Tibial artery (tissue), 4 donors: Measurements from ENCODE around the gene AXIN2.

Experiments used
- DNase-seq, 2 donors: peaks; one replicate each; pipeline ENCODE4 v3.0.0-alpha.2; 2019
- H3K27ac ChIP-seq, 2 donors: fragments of 200-600 bp; sonication (generic) in 1 of 2; 1 replicate in 1 of 2; 2 replicates in 1 of 2; pipeline ENCODE4 v1.5.1; 2018 to 2019; ENCODE audit warnings: mild to moderate bottlenecking in 1 of 2
- H3K27me3 ChIP-seq, 2 donors: fragments of 200-600 bp; sonication (generic) in 1 of 2; one replicate each; pipeline versions ENCODE4 v1.5.1 to v1.6.0; 2016 to 2019
- H3K36me3 ChIP-seq, 3 donors: fragments of 200-600 bp; sonication (generic) in 2 of 3; one replicate each; pipeline ENCODE4 v1.5.1; 2016 to 2019; ENCODE audit warnings: mild to moderate bottlenecking in 2 of 3
- H3K4me1 ChIP-seq, 4 donors: fragments of 200-600 bp; sonication (generic) in 2 of 4; 1 replicate in 3 of 4; 2 replicates in 1 of 4; pipeline ENCODE4 v1.5.1; 2016 to 2019
- H3K4me3 ChIP-seq, 2 donors: fragments of 200-600 bp; sonication (generic) in 1 of 2; 1 replicate in 1 of 2; 2 replicates in 1 of 2; pipeline ENCODE4 v1.5.1; 2018 to 2019; ENCODE audit warnings: mild to moderate bottlenecking in 2 of 2
- H3K9me3 ChIP-seq, 3 donors: fragments of 200-600 bp; sonication (generic) in 1 of 3; one replicate each; pipeline ENCODE4 v1.5.1; 2016 to 2019
- CTCF ChIP-seq, 2 experiments: fragments of 200-600 bp in 1 of 2; fragments of 450-650 bp in 1 of 2; IDR thresholded peaks; one replicate each; pipeline ENCODE4 v1.5.1; 2017 to 2019; ENCODE audit warnings: antibody characterized with exemption in 2 of 2, mild to moderate bottlenecking in 1 of 2, moderate library complexity in 1 of 2
- intact Hi-C: fragments of 100-400 bp; cut with DNase I; formaldehyde crosslinking; loops from one replicate; pipeline ENCODE4 v1.15.0; 2023; ENCODE audit warnings: low total_unique reads

Gene AXIN2

GRCh38 chr17:65531256-65532100 is 30.0 kb downstream of the AXIN2 start:
- no peaks in the 10 kb centered on the region for H3K9me3 ChIP-seq
- H3K36me3 ChIP-seq = peaks cover 31 to 64% (median 52%) of the 10 kb centered on the region in 3 donors
- TF ChIP-seq CTCF (IDR thresholded peaks at IDR 0.05) = peak; percentile 16 to 24
- H3K4me3 ChIP-seq = no peak overlapping the region
- H3K27me3 ChIP-seq = no peaks in the 10 kb centered on the region
- peak; percentile 51 to 78 for DNase-seq
- peak overlapping the region in 1 of 2 donors; percentile 9 for H3K27ac ChIP-seq
- H3K4me1 ChIP-seq = peaks cover 0 to 28% (median 16%) of the 10 kb centered on the region in 4 donors
- intact Hi-C loops = no loop called here

GRCh38 chr17:65530523-65531255 is 30.8 kb downstream of the AXIN2 start:
- Histone ChIP-seq H3K4me1 (peaks cover 0 to 28% (median 16%) of the 10 kb centered on the region in 4 donors), H3K4me3 (no peak overlapping the region), H3K27me3 (no peaks in the 10 kb centered on the region), H3K27ac (peak overlapping the region in 1 of 2 donors; percentile 9), H3K36me3 (peaks cover 25 to 56% (median 44%) of the 10 kb centered on the region in 3 donors), H3K9me3 (no peaks in the 10 kb centered on the region)
- peak in 1 of 2 donors; percentile 16 for DNase-seq
- no peak for TF ChIP-seq CTCF (IDR thresholded peaks at IDR 0.05)
- intact Hi-C loops = no loop called here

GRCh38 chr17:65529761-65530522 is 31.5 kb downstream of the AXIN2 start:
- Histone ChIP-seq H3K36me3 (peaks cover 19 to 49% (median 36%) of the 10 kb centered on the region in 3 donors), H3K9me3 (no peaks in the 10 kb centered on the region), H3K27me3 (no peaks in the 10 kb centered on the region), H3K4me1 (peaks cover 0 to 28% (median 16%) of the 10 kb centered on the region in 4 donors), H3K4me3 (no peak overlapping the region), H3K27ac (peak overlapping the region in 1 of 2 donors; percentile 9)
- intact Hi-C loops = no loop called here
- no peak for TF ChIP-seq CTCF (IDR thresholded peaks at IDR 0.05)
- peak in 1 of 2 donors; percentile 54 for DNase-seq

- Histone ChIP-seq H3K27ac (no peak overlapping the region), H3K4me1 (peaks cover 0 to 28% (median 16%) of the 10 kb centered on the region in 4 donors), H3K4me3 (no peak overlapping the region), H3K9me3 (no peaks in the 10 kb centered on the region), H3K27me3 (no peaks in the 10 kb centered on the region), H3K36me3 (peaks cover 14 to 41% (median 28%) of the 10 kb centered on the region in 3 donors)
- no peak for TF ChIP-seq CTCF (IDR thresholded peaks at IDR 0.05)
- intact Hi-C loops = no loop called here
- DNase-seq = peak in 1 of 2 donors; percentile 25
Measured at GRCh38 chr17:65529040-65529633, 32.3 kb downstream of the AXIN2 start.
